ENCODE measurements around the gene BCAM.
"Not testable (repeated sequence)": the region's sequence is repeated elsewhere in the genome, so short reads cannot be mapped to it uniquely, and the experiment has no call there.

Gene BCAM

DNA sequence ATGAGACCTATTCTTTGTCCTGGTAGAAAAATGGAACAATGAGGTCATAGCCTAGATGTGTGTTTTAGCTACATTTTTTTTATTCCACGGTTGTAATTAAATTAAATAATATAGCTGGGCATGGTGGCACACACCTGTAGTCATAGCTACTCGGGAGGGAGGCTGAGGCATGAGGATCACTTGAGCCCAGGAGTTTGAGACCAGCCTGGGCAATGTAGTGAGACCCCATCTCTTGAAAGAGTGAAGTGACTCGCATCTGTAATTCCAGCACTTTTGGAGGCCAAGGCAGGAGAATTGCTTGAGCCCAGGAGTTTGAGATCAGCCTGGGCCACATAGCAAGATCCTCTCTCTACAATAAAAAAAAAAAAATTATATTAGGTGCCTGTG is 43.0 kb upstream of the BCAM start:
- Histone ChIP-seq H3K79me1 (ENCODE audit: low read length) (no peaks in the 10 kb centered on the region), H2AK5ac (ENCODE audit: low read length) (no peak overlapping the region), H3K4me3 (ENCODE audit: low read depth, low read length) (no peak overlapping the region), H2BK5ac (ENCODE audit: low read depth, low read length, poor library complexity) (no peak overlapping the region), H3K27me3 (ENCODE audit: insufficient read depth, low read length) (no peaks in the 10 kb centered on the region), H3K4ac (ENCODE audit: low read depth, low read length) (no peak overlapping the region), H3K23ac (ENCODE audit: low read length) (no peak overlapping the region), H4K12ac (ENCODE audit: low read depth, low read length) (no peak overlapping the region), H3K9me3 (ENCODE audit: insufficient read depth, low read depth, low read length) (no peaks in the 10 kb centered on the region), H2BK12ac (ENCODE audit: low read length) (no peak overlapping the region), H2BK120ac (ENCODE audit: insufficient read depth, low read length, poor library complexity) (no peak overlapping the region), H3K27ac (ENCODE audit: low read depth, low read length) (no peak overlapping the region), H4K8ac (ENCODE audit: low read depth, low read length) (no peak overlapping the region), H2AFZ (ENCODE audit: insufficient read depth, low read length, poor library complexity) (no peak overlapping the region), H3K36me3 (ENCODE audit: control insufficient read depth in 1 of 2, insufficient read depth in 2 of 2, low read length in 2 of 2) (no peaks in the 10 kb centered on the region), H3K4me2 (ENCODE audit: low read length) (no peak overlapping the region), H4K91ac (ENCODE audit: low read depth, low read length) (no peak overlapping the region), H3K79me2 (ENCODE audit: control insufficient read depth, insufficient read depth, low read length, poor library complexity) (no peaks in the 10 kb centered on the region), H3K4me1 (ENCODE audit: control insufficient read depth in 1 of 2, insufficient read depth in 2 of 2, low read length in 2 of 2) (no peaks in the 10 kb centered on the region), H3K9ac (ENCODE audit: low read length) (no peak overlapping the region), H3K14ac (ENCODE audit: low read length) (no peak overlapping the region), H3K18ac (ENCODE audit: low read length) (no peak overlapping the region)
- no CpG with 5 or more reads among the region's 3 CpGs for WGBS (ENCODE audit: extremely low coverage, insufficient coverage, insufficient read length)
- no peak for DNase-seq

GRCh38 chr19:44767295-44768180 is 41.4 kb upstream of the BCAM start:
- H3K36me3 ChIP-seq (ENCODE audit: control insufficient read depth in 1 of 2, insufficient read depth in 2 of 2, low read length in 2 of 2): no peaks in the 10 kb centered on the region
- no peak for DNase-seq
- no peak overlapping the region for H2BK120ac ChIP-seq (ENCODE audit: insufficient read depth, low read length, poor library complexity)
- H3K9me3 ChIP-seq (ENCODE audit: insufficient read depth, low read depth, low read length): no peaks in the 10 kb centered on the region
- no peak overlapping the region for H3K18ac ChIP-seq (ENCODE audit: low read length)
- no peak overlapping the region for H4K91ac ChIP-seq (ENCODE audit: low read depth, low read length)
- H3K27me3 ChIP-seq (ENCODE audit: insufficient read depth, low read length): no peaks in the 10 kb centered on the region
- H4K8ac ChIP-seq (ENCODE audit: low read depth, low read length): no peak overlapping the region
- no peak overlapping the region for H3K14ac ChIP-seq (ENCODE audit: low read length)
- H3K9ac ChIP-seq (ENCODE audit: low read length): no peak overlapping the region
- H3K4me3 ChIP-seq (ENCODE audit: low read depth, low read length): no peak overlapping the region
- no peak overlapping the region for H2AFZ ChIP-seq (ENCODE audit: insufficient read depth, low read length, poor library complexity)
- no CpG with 5 or more reads among the region's 11 CpGs for WGBS (ENCODE audit: extremely low coverage, insufficient coverage, insufficient read length)
- H3K4me1 ChIP-seq (ENCODE audit: control insufficient read depth in 1 of 2, insufficient read depth in 2 of 2, low read length in 2 of 2): no peaks in the 10 kb centered on the region
- H3K79me2 ChIP-seq (ENCODE audit: control insufficient read depth, insufficient read depth, low read length, poor library complexity): no peaks in the 10 kb centered on the region
- no peaks in the 10 kb centered on the region for H3K79me1 ChIP-seq (ENCODE audit: low read length)
- no peak overlapping the region for H3K4me2 ChIP-seq (ENCODE audit: low read length)
- H3K4ac ChIP-seq (ENCODE audit: low read depth, low read length): no peak overlapping the region
- no peak overlapping the region for H2BK5ac ChIP-seq (ENCODE audit: low read depth, low read length, poor library complexity)
- H3K27ac ChIP-seq (ENCODE audit: low read depth, low read length): no peak overlapping the region
- H4K12ac ChIP-seq (ENCODE audit: low read depth, low read length): no peak overlapping the region
- H2BK12ac ChIP-seq (ENCODE audit: low read length): no peak overlapping the region
- H2AK5ac ChIP-seq (ENCODE audit: low read length): no peak overlapping the region
- H3K23ac ChIP-seq (ENCODE audit: low read length): no peak overlapping the region

GRCh38 chr19:44770550-44771257 is 38.2 kb upstream of the BCAM start:
- H3K9me3 ChIP-seq (ENCODE audit: insufficient read depth, low read depth, low read length): no peaks in the 10 kb centered on the region
- peak; percentile 96 to 99 for DNase-seq
- H3K9ac ChIP-seq (ENCODE audit: low read length): no peak overlapping the region
- H2BK5ac ChIP-seq (ENCODE audit: low read depth, low read length, poor library complexity): no peak overlapping the region
- H3K4me3 ChIP-seq (ENCODE audit: low read depth, low read length): no peak overlapping the region
- no peaks in the 10 kb centered on the region for H3K36me3 ChIP-seq (ENCODE audit: control insufficient read depth in 1 of 2, insufficient read depth in 2 of 2, low read length in 2 of 2)
- H2AFZ ChIP-seq (ENCODE audit: insufficient read depth, low read length, poor library complexity): no peak overlapping the region
- H3K27ac ChIP-seq (ENCODE audit: low read depth, low read length): no peak overlapping the region
- no peak overlapping the region for H2BK12ac ChIP-seq (ENCODE audit: low read length)
- H3K23ac ChIP-seq (ENCODE audit: low read length): no peak overlapping the region
- H3K4me2 ChIP-seq (ENCODE audit: low read length): no peak overlapping the region
- H3K18ac ChIP-seq (ENCODE audit: low read length): no peak overlapping the region
- no peaks in the 10 kb centered on the region for H3K27me3 ChIP-seq (ENCODE audit: insufficient read depth, low read length)
- no peaks in the 10 kb centered on the region for H3K4me1 ChIP-seq (ENCODE audit: control insufficient read depth in 1 of 2, insufficient read depth in 2 of 2, low read length in 2 of 2)
- H4K91ac ChIP-seq (ENCODE audit: low read depth, low read length): no peak overlapping the region
- no peak overlapping the region for H4K12ac ChIP-seq (ENCODE audit: low read depth, low read length)
- no peak overlapping the region for H4K8ac ChIP-seq (ENCODE audit: low read depth, low read length)
- no peak overlapping the region for H3K14ac ChIP-seq (ENCODE audit: low read length)
- no peak overlapping the region for H2AK5ac ChIP-seq (ENCODE audit: low read length)
- H2BK120ac ChIP-seq (ENCODE audit: insufficient read depth, low read length, poor library complexity): no peak overlapping the region
- no CpG with 5 or more reads among the region's 15 CpGs for WGBS (ENCODE audit: extremely low coverage, insufficient coverage, insufficient read length)
- no peak overlapping the region for H3K4ac ChIP-seq (ENCODE audit: low read depth, low read length)
- H3K79me2 ChIP-seq (ENCODE audit: control insufficient read depth, insufficient read depth, low read length, poor library complexity): no peaks in the 10 kb centered on the region
- no peaks in the 10 kb centered on the region for H3K79me1 ChIP-seq (ENCODE audit: low read length)

DNA sequence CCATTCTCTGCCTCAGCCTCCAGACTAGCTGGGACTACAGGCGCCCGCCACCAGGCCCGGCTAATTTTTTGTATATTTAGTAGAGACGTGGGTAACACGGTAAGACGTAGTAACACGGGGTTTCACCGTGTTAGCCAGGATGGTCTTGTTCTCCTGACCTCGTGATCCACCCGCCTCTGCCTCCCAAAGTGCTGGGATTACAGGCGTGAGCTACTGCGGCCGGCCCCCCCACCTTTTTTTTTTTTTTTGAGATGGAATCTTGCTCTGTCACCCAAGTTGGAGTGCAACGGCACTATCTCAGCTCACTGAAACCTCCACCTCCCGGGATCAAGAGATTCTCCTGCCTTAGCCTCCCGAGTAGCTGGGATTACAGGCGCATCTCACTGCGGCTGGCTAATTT is 36.8 kb upstream of the BCAM start:
- no CpG with 5 or more reads among the region's 18 CpGs for WGBS (ENCODE audit: extremely low coverage, insufficient coverage, insufficient read length)
- H3K36me3 ChIP-seq (ENCODE audit: control insufficient read depth in 1 of 2, insufficient read depth in 2 of 2, low read length in 2 of 2); H3K14ac ChIP-seq (ENCODE audit: low read length); H3K27me3 ChIP-seq (ENCODE audit: insufficient read depth, low read length); H3K4me1 ChIP-seq (ENCODE audit: control insufficient read depth in 1 of 2, insufficient read depth in 2 of 2, low read length in 2 of 2); H2AFZ ChIP-seq (ENCODE audit: insufficient read depth, low read length, poor library complexity); H3K27ac ChIP-seq (ENCODE audit: low read depth, low read length); H3K4me3 ChIP-seq (ENCODE audit: low read depth, low read length); H3K23ac ChIP-seq (ENCODE audit: low read length); H3K79me1 ChIP-seq (ENCODE audit: low read length); H3K9ac ChIP-seq (ENCODE audit: low read length); H2BK12ac ChIP-seq (ENCODE audit: low read length); H2BK120ac ChIP-seq (ENCODE audit: insufficient read depth, low read length, poor library complexity); H2AK5ac ChIP-seq (ENCODE audit: low read length); H3K4ac ChIP-seq (ENCODE audit: low read depth, low read length); DNase-seq; H2BK5ac ChIP-seq (ENCODE audit: low read depth, low read length, poor library complexity); H3K18ac ChIP-seq (ENCODE audit: low read length); H4K91ac ChIP-seq (ENCODE audit: low read depth, low read length); H4K8ac ChIP-seq (ENCODE audit: low read depth, low read length); H4K12ac ChIP-seq (ENCODE audit: low read depth, low read length); H3K4me2 ChIP-seq (ENCODE audit: low read length); H3K79me2 ChIP-seq (ENCODE audit: control insufficient read depth, insufficient read depth, low read length, poor library complexity); H3K9me3 ChIP-seq (ENCODE audit: insufficient read depth, low read depth, low read length): not testable (repeated sequence)
